Renal pelvis (tissue), 4 donors: ENCODE measurements around the gene ZNF143. TPM values are rescaled to one million over a fixed set of nuclear protein-coding genes. Genes with fewer than 3 reads are reported as not detected.
A peak's percentile ranks its signal among the peaks of the same experiment; 100 is the strongest.

ENCODE experiments used
- DNase-seq: peaks from one replicate; pipeline ENCODE4 v3.0.0-alpha.2; 2013
- polyA plus RNA-seq, 3 donors: library from polyadenylated mRNA; unstranded; fragments of 120-200 nt; gene quantifications; one replicate each; pipeline ENCODE4 v1.2.1, GENCODE V29; 2013; ENCODE audit not compliant: insufficient read length in 3 of 3

The ZNF143 gene
- polyA plus RNA-seq, 3 donors: 26.2 to 29.9 (median 27.3) TPM

GRCh38 chr11:9573775-9574621 is 113.2 kb downstream of the ZNF143 start:
- DNase-seq: no peak

DNA sequence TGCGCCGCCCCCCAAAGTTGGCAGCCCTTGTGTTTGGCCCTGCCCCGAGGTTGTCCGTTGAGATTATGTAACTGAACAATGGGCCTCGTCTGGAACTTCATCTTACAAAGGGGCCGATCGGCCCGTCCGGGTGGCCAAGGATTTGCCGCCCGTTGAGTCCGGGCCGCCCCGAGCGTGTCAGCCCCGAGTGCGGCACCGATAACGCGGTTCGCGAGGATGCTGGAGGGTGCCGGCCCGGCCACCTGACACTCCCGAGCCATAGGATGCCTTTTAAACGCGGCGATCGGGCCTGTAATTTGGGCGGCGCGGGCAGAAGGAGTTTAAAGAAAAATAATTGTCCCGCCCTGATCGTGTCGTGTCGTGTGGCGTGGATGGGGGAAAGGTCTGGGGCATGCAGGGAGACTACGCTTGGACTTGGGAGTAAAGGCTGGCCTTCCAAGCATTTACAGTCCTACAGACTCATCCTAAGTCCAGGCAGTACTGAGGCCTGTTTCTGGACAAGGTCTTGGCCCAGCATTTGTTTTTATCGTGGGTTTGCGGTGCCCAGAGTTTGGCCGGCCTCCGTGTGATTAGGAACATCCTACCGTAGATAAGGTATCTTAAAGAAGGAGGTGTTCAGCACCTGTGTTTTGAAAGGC is 113.9 kb downstream of the ZNF143 start:
- no peak for DNase-seq

DNA sequence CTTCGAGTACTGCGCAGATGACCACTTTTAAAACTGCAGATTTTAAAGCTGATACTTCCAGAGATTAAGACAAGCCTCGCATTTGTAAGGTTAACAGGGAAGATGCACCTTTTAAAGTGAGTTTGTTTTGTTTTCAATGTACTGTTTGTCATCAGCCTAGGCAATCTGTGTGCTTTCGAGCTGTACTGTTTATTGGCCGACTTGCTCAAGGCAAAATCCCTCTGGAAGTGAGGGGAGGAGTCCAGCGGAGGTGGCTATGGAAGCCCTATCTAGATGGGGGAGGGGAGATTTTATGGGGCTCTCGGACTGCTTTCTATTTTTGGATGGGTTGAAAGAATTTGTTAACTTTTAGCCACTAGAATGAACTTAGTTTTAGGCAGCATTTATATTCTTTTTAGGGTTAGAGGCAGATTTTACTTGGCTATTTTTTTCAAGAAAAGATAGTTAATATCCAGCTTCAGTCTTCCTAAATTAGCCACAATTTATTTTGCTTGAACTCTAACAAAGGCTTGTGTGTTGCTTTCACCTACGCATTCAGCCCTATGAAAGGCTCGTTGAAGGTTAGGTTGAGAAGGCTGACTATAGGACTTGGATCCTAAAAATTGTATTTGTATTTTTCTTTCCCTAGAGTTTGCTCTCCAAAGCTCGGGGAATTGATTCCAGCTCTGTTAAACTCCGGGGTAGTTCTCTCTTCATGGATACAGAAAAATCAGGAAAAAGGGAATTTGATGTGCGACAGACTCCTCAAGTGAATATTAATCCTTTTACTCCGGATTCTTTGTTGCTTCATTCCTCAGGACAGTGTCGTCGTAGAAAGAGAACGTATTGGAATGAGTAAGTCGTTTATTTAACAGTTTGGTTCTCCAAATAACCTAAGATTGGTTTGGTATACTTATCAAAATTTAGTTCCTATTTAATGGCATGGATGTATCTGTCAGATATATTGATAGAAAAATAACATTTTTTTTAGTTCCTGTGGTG is 114.7 kb downstream of the ZNF143 start:
- DNase-seq: peak; percentile 89

GRCh38 chr11:9576701-9577381 is 116.0 kb downstream of the ZNF143 start:
- no peak for DNase-seq

DNA sequence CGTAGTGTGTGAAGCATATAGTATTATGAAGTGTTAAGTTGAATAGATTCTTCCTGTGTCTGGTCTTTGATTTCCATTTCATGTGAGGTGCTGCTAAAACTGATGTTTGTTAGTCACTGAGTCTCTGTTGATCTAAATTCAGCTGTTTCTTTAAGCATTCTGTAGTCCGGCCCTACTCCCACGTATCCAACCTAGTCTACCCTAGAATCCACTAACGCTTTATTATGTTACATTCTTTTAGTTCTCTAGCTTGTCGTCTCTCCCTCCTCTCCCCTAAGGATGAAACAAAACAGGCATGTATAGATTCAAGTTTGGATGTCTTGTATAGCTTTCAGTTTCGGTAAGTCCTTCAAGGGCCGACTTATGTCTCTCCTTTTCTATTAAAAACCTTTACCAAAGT is 116.7 kb downstream of the ZNF143 start:
- DNase-seq: no peak

Other genes starting within 250 kb of the ZNF143 start
- gene DENND5A, start 195.7 kb upstream of the ZNF143 start, polyA plus RNA-seq: 10 to 100 TPM; 84.5 to 95.2 (median 89.4) TPM
- gene TMEM41B, start 146.4 kb upstream of the ZNF143 start, polyA plus RNA-seq: 10 to 100 TPM; 28.3 to 45.0 (median 42.3) TPM
- gene IPO7, start 76.4 kb upstream of the ZNF143 start, polyA plus RNA-seq: 100 to 1,000 TPM in 2 of 3 donors, 10 to 100 TPM in 1; 98.4 to 115 (median 109) TPM
- gene WEE1, start 112.7 kb downstream of the ZNF143 start, polyA plus RNA-seq: 10 to 100 TPM; 77.2 to 96.9 (median 91.3) TPM
- 10 to 100 TPM; 21.6 to 27.1 (median 25.7) TPM for gene SWAP70, start 203.1 kb downstream of the ZNF143 start, polyA plus RNA-seq